ENCODE measurements around the gene IRX4.

DNA sequence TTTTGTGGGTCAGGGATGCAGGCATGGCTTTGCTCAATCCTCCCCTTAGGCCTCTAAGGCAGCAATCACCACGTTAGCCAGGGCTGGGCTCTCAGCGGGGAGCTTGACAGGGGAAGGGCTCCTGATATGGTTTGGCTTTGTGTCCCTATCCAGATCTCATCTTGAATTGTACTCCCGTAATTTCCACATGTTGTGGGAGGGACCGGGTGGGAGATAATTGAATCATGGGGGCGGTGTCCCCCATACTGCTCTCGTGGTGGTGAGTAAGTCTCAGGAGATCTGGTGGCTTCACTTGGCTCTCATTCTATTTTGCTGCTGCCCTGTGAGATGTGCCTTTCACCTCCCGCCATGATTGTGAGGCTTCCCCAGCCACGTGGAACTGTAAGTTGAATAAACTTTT lies 11.5 kb upstream of the IRX4 start:
- TF ChIP-seq EZH2 (IDR thresholded peaks at IDR 0.05; ENCODE audit: insufficient read depth, poor library complexity, severe bottlenecking) = no peak
- no peak for TF ChIP-seq EZH2phosphoT487 (IDR thresholded peaks at IDR 0.05; ENCODE audit: insufficient read depth, low read depth)

Measured in GM23248 (cell line).